Measurements from ENCODE around the gene ITIH2. TPM values are rescaled to one million over a fixed set of nuclear protein-coding genes. Genes with fewer than 3 reads are reported as not detected.

ITIH2 gene
- total and polyA plus RNA-seq, 9 of the 15 experiments (the other 6 are each of a cell fraction or from before 2014, with no cell fraction given), result 0.66 TPM; not detected in 8

DNA sequence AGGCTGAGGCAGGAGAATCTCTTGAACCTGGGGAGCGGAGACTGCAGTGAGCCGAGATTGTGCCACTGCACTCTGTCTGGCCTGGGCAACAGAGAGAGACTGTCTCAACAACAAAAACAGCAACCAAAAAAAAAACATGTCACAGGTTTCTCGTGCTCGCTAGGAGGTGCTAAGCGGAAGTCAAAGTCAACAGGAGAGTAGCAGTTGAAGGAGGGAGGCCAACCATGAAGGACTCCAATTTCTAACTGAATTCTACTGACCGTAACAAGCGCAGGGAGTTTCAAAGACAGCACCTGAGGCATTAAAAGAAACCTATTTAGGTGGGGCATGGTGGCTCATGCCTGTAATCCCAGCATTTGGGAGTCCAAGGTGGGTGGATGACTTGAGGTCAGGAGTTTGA is 65.3 kb downstream of the ITIH2 start:
- intact Hi-C loops (cut with micrococcal nuclease) (no loop called here), in situ Hi-C loops (cut with MboI) (no loop called here)
- Histone ChIP-seq H3K9me1 (ENCODE audit: control insufficient read depth, insufficient read depth, low read length) (no peaks in the 10 kb centered on the region), H3K27me3 (ENCODE audit: control insufficient read depth in 2 of 2, insufficient read depth in 2 of 2, low read length in 2 of 2) (no peaks in the 10 kb centered on the region), H3K9me3 (replicated peaks; ENCODE audit: control insufficient read depth, insufficient read depth, low read depth, low read length) (no peaks in the 10 kb centered on the region), H3K36me3 (ENCODE audit: control insufficient read depth, insufficient read depth, low read length) (peaks cover 53% of the 10 kb centered on the region), H3K4me3 (no peak overlapping the region), H3K9ac (ENCODE audit: insufficient read depth in 1 of 2, low read depth in 2 of 2, low read length in 2 of 2) (no peak overlapping the region), H3K79me2 (ENCODE audit: control insufficient read depth, insufficient read depth, low read length) (no peaks in the 10 kb centered on the region), H3K4me1 (replicated peaks in 1 of 2; ENCODE audit: control insufficient read depth in 2 of 2, insufficient read depth in 2 of 2, low read length in 2 of 2) (peaks cover 0 to 5% of the 10 kb centered on the region in 2 experiments; a peak in 2 of 5 replicates), H4K20me1 (replicated peaks; ENCODE audit: control insufficient read depth, insufficient read depth, low read length) (no peaks in the 10 kb centered on the region), H2AFZ (ENCODE audit: low read depth, low read length) (no peak overlapping the region), H3K27ac (ENCODE audit: extremely low read depth, low read depth, low read length) (no peak overlapping the region), H3K4me2 (ENCODE audit: insufficient read depth, low read length) (no peak overlapping the region)
- WGBS (ENCODE audit: insufficient coverage, low coverage, missing lambda C conversion rate), result 98% methylated on average over 6 of the region's 7 CpGs
- FAIRE-seq (no peak), DNase-seq (ENCODE audit: extremely low read depth in 1 of 4, low spot score in 3 of 4) (no peak), ATAC-seq (no peak)
- CTCF ChIA-PET (ENCODE audit: low intra/inter-chr PET ratio), result no interaction called here
- TF ChIP-seq ZC3H11A (IDR thresholded peaks at IDR 0.05; ENCODE audit: low read depth, low read length), result no peak
- no peak for TF ChIP-seq DPF2 (IDR thresholded peaks at IDR 0.05)
- TF ChIP-seq ZNF232 (CRISPR knock-in tag; IDR thresholded peaks at IDR 0.05), result no peak
- no peak for TF ChIP-seq ZNF311 (CRISPR knock-in tag; IDR thresholded peaks at IDR 0.05)
- TF ChIP-seq GTF2A2 (tag; IDR thresholded peaks at IDR 0.05), result no peak
- TF ChIP-seq, protein P1, sequence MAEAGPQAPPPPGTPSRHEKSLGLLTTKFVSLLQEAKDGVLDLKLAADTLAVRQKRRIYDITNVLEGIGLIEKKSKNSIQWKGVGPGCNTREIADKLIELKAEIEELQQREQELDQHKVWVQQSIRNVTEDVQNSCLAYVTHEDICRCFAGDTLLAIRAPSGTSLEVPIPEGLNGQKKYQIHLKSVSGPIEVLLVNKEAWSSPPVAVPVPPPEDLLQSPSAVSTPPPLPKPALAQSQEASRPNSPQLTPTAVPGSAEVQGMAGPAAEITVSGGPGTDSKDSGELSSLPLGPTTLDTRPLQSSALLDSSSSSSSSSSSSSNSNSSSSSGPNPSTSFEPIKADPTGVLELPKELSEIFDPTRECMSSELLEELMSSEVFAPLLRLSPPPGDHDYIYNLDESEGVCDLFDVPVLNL (CRISPR knock-in tag; IDR thresholded peaks at IDR 0.05; ENCODE audit: low read depth), result no peak
- POLR2A ChIA-PET, result no interaction called here
- no TSS peak for BruUV-seq (replicated peaks)

Measured in K562 (cell line).